Fibroblast of pulmonary artery (primary cell): ENCODE measurements around the gene B4GALT7.
"Not testable (repeated sequence)": the region's sequence is repeated elsewhere in the genome, so short reads cannot be mapped to it uniquely, and the experiment has no call there.

Source experiments
- DNase-seq: peaks from one replicate; pipeline ENCODE4 v3.0.0-alpha.2; 2010; ENCODE audit warnings: low read depth
- H3K4me3 ChIP-seq: replicated peaks from 2 replicates; pipeline ENCODE4 v1.5.1; 2011; ENCODE audit warnings: low read depth, mild to moderate bottlenecking, control low read depth, low read length, moderate library complexity

The B4GALT7 gene

GRCh38 chr5:177651235-177651634 lies 51.3 kb downstream of the B4GALT7 start:
- not testable (repeated sequence) for H3K4me3 ChIP-seq, DNase-seq

GRCh38 chr5:177657846-177658245 lies 57.9 kb downstream of the B4GALT7 start:
- DNase-seq = peak; percentile 26
- not testable (repeated sequence) for H3K4me3 ChIP-seq

GRCh38 chr5:177658542-177658941 lies 58.6 kb downstream of the B4GALT7 start:
- DNase-seq = not testable (repeated sequence)

More at GRCh38 chr5:177658542-177658941, 58.6 kb downstream of the B4GALT7 start:
- not testable (repeated sequence) for H3K4me3 ChIP-seq
